Fibroblast of skin of back (primary cell): Measurements from ENCODE around the gene TGFB2.

ENCODE experiments used
- DNase-seq: peaks from one replicate; pipeline ENCODE4 v3.0.0-alpha.2; 2013

Gene TGFB2

DNA sequence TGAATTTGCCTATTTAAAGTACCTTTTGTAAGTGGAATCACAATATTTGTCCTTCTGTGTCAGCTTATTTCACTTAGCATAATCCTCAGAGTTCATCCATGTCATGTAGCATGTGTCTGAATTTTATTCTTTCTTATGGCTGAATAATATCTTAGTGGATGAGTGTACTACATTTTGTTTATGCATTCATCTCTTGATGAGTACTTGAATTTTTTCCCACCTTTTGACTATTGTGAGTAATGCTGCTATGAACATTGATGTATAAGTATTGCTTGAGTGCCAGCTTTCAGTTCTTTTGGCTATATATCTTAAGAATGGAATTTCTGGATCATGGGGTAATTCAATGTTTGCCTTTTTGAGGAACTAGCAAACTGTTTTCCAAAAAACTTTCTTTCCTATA, 84.2 kb downstream of the TGFB2 start:
- no peak for DNase-seq

DNA sequence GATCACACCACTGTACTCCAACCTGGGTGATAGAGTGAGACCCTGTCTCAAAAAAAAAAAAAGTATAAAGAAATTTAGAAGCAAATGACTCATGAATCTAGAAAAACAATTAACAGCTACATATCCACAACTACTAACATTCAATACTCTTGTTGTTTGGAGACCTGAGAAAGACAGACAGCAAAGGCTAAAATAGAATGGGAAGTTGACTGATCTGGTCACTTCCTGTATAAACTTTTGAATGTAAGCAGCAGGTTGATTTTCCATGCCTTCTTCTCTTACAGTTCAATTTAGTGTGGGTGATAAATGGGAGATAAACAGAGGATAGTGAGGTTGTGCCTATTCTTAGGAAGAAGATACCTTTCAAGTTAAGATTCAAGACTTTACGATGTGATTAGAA, 85.2 kb downstream of the TGFB2 start:
- DNase-seq, result no peak

DNA sequence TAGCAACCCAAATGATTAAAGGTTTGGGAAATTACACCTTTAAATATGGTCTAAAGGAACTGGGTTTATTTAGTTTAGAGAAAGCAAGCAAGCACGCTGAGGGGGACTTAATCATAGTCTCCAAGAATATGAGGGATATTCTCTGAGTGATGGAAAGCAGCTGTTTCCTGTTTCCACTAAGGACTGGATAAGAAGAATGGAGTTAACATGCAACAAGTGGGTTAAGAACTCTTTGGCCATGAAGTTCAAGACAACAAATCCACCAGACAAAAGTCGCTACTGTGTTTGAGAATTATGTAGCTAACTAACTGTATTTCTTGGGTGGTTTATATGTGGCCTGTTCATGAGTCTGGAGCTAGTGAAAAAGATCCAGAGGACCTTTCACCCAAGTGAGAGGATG, 85.7 kb downstream of the TGFB2 start:
- DNase-seq, result no peak

DNA sequence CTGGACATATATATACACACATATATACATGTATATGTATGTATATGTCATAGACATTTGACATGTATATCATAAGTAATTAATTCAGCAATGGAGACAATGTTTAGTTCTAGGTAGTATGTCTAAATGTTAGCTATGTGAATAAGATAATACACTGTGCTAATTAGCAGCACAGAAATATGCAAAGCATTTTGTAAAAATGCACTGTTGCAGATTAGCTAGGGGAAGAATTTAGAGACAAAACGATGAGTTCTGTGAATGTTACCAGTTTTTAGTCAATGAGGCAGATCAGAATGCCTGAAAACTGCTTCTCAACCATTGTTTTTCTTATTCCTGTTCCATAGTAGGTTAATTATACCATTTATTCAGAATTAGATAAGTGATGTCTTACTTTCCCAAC, 86.3 kb downstream of the TGFB2 start:
- DNase-seq, result no peak

DNA sequence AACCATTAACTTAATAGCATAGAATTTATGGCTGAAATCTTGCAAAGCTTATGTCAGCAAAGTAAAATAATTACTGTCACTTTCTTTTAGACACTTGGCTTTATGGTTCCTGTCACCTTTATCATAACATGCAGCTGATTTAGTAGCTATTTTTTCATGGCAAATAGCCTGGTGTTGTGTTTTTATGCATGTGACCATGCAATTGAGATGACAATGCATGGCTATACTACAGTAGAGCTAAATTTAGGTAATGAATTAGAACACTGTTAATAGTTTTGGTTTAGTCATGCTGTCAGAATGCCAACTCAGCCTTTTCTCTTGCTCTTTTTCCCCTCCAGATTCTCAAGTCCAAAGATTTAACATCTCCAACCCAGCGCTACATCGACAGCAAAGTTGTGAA, 88.6 kb downstream of the TGFB2 start:
- DNase-seq, result peak; percentile 32

DNA sequence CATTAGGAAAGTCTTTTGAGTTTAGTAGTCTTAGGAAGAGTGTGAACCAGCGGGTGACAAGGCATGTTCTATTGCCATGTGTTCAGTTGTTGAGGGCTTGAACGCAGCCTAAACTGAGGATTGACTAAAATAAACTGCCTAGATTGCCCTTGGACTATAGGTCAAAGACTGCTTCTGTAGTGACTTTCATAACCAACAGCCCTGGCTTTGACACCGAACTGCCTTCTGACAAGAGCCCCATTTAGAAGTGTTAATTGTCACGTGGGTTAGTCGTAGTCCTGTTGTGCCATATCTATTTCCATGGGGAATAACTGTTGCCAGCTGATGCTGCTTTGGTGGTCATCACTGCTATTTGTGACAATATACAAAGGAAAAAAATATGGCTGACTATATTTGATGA, 90.4 kb downstream of the TGFB2 start:
- DNase-seq, result no peak

DNA sequence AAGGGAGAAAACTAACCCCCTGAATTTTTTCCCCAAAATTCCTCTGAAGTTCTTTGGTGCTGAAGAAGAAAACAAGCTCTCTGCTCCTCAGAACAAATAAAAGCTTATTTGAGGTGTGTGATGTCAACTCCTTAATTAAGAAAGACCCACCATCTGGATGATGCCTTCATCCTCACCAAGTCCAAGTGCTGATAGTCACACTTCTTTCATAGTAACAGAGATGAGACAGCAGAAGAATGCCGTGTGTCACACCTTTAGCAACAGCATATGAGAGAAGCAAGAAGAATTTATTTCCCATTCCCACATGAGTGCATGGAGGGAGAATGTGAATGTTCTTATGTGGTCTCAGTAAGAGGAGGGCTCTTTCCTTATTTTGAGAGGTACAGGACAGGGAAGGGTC, 91.2 kb downstream of the TGFB2 start:
- no peak for DNase-seq

DNA sequence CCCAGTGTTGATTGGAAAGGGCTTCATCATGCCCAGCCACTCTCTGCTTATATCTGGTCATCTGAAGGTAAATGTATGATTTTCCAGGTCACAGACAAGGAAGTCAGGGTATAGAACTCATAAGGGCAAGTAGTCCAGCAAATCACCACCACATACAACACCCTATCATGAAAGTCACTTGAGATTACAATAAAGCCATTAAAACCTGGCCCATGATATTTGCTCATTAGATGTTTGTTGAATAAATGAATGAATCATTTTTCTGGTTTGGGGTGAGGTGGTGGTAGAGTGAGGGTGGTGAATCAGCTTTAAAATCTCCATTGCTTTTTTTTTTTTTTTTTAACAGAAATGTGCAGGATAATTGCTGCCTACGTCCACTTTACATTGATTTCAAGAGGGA, 91.9 kb downstream of the TGFB2 start:
- no peak for DNase-seq

DNA sequence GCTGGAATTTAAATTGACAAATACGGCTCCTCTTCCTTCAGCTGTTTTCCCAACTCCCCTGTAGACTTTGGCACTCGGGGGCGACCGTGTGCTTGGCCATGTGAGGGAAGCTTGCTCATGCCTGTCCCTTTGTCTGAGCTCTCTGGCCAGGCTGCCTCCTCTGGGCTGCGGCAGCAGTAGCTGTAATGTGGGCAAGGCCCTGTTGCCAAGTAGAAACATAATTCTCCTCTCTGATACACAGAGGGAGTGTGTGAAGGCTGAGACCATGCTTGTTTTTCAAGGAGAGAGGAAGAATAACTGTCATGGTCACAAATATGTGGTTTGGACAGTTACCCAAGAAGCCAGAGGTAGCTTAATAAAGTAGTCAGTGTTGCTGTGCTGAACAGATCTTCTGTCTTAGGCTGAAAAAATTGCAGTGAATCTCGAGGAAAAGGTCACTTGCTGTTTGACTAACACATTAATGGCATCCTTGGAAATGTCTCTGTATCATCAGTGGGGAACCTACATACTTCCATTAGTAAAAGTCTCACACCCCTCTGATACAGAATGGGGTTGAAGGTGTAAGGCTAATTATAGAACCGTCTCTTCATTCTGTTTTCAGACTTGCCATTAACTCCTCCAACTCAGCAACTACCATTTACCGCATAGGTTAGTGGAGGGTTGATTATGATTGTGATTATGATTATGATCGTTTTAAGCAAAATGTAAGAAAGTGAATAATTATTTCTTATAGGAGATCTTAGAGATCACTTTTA, 94.6 kb downstream of the TGFB2 start:
- DNase-seq, result no peak

DNA sequence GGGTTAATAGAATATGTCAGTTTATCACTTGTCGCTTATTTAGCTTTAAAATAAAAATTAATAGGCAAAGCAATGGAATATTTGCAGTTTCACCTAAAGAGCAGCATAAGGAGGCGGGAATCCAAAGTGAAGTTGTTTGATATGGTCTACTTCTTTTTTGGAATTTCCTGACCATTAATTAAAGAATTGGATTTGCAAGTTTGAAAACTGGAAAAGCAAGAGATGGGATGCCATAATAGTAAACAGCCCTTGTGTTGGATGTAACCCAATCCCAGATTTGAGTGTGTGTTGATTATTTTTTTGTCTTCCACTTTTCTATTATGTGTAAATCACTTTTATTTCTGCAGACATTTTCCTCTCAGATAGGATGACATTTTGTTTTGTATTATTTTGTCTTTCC, 98.1 kb downstream of the TGFB2 start:
- no peak for DNase-seq

DNA sequence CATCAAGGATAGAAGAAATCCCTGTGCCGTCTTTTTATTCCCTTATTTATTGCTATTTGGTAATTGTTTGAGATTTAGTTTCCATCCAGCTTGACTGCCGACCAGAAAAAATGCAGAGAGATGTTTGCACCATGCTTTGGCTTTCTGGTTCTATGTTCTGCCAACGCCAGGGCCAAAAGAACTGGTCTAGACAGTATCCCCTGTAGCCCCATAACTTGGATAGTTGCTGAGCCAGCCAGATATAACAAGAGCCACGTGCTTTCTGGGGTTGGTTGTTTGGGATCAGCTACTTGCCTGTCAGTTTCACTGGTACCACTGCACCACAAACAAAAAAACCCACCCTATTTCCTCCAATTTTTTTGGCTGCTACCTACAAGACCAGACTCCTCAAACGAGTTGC, 99.0 kb downstream of the TGFB2 start:
- no peak for DNase-seq

DNA sequence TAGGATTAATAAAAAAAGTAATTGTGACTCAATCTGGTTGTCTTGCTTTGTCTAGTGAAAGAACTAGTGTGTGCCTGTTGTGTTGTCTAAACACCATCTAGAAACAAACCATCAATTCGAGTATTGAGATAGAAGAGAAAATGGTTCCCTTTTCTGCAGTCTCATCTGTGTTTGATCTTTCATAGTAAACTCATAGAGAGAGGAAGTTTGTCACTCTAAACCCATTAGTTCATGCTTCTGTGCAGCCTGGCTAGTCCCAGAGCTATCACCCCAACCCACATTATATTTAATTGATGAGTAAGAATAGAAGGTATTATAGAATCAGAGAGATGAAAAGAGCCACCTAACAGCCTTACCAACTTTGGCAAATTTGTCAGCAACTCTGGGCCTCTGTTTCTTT, 99.5 kb downstream of the TGFB2 start:
- no peak for DNase-seq

DNA sequence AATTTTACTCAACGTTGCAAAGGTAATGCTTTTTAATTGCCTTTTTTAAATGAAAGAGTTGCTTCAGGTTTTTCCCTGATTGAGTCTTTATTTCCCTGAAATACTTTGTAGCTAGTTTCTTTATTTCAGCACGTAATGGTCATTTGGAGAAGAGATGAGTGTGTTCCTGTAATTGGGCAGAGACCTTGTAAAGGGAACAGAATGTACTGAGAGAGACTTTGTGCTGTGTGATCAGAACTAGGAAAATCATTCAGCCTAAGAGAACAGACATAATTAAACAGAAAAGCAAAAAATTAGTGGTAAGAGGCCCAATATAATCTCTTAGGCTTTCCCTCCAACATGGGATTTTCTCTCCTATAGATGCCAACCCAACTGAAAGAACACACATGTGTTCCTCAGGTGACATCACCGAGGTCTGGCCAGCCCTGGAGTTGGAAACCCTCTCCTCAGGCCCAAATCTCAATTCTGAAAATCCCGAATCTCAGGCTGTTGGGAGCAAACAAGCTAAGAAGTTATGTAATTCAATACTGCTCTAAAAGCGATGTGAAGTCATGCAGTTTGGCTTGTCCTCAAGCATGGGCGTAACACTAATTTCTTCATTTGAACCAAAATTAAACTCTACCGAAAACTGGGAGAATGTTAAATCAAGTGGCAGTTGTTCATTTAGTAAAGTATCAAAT, 102.0 kb downstream of the TGFB2 start:
- no peak for DNase-seq

DNA sequence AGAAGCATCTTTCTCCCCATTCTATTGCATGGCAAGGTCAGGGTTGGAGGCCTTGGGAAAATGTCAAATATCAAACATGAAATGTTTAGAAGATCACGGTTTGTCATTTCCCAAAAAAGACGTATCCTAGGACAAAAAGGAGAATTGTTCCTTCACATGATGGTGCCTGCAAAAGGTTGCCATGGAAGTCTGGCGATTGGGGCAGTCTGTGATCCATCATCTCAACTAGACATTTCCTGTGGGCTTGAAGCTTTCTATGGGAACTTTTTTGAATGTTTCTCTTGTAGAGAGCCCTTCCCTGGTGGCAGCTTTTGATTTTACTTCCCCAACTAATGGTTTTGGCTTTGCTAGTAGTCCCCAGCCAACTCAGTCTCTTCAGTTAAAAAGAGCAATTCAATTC, 106.3 kb downstream of the TGFB2 start:
- no peak for DNase-seq

DNA sequence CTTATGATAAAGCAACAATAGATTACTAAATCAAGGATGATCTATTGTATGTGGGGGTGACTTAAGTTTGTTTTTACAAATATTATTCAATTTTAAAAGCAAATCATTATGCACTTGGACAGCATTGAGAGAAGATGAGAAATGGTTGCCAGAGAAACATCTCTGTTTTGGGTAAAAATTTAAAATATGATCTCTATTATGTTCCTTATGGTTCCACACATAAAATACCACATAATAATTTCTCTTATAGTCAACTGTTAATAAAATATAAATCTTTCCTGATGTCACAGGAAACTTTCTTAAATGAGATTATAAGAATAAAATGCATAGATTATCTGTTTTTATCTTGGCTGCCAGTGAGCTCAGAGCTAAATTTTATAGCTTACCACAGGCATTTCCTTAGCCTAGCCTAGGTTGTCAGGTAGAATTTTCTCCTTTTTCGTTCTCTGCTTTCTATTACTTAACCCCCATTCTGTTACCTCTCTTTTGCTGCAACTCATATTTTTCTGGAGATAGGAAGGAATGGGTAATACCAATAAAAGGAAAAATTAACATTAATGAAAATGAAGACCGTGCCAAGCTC, 109.7 kb downstream of the TGFB2 start:
- DNase-seq, result no peak

DNA sequence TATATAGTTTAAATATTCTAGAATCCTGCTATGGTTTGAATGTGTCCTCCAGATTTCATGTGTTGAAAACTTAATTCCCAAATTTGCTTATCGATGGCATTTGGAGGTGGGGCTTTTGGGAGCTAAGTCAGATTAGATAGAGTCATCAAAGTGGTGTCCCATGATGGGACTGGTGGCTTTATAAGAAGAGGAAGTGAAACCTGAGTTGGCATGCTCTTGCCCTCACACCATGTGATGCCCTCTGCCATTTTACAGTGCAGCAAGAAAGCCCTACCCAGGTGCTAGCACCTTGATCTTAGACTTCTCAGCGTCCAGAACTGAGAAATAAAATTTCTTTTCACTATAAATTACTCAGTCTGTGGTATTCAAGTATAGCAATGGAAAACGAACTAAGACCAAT, 111.3 kb downstream of the TGFB2 start:
- DNase-seq, result no peak

DNA sequence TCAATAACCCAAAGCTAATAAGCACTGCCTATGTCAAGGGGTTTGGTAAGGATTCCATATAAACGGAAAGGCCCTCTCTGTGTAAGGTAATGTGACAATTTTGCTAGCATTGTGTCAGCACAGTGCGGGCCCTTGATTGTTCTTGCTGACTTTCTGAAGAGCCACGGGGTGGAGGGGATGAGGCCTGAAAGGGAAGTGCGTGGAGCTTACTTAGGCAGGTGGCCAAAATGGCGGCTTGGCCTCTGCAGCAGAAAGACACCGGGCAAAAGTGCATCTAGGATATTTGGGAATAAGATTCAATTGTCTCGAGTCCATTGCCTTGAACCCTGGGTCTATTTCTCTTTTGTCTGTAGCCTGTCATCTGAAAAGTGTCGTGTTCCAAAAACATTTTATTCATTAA, 114.3 kb downstream of the TGFB2 start:
- DNase-seq, result no peak

DNA sequence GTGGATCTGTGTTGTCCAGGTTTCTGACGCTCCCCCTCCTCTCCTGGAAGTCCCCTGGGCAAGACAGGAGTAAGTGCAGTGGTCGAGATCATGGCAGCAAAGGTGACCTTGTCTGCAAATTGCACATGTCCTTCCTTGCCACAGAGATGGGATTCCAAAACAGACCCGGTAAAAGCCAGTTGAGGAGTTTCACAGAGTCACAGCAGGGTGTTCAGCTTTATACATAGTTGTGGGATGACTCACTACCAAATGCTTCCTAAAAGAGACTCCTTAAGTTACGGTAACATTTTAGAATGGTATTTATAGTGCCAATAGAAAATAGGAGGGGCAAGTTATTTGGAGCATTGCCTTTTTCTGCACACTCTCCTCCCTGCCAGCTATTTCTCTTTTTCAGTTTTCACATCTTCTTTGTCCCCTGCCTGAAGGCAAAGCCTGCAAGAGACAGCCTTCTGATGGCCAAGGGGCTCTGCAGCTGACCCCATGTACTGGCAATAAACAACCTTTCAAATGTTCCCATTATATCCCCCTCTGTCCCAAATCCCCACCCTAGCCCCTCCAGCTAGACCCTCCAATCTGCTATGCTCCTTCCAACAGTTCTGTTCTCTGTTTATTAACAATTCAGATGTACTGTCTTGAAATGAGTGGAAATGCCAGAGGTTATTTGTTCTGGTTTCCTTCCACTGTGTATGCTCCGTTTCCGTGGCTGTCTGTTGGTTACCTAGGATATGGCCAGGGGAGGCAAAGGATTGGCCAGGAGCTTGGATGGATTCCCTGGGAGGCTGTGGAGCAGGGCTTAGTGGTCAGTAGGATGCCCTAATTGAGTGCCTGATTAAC, 115.0 kb downstream of the TGFB2 start:
- DNase-seq, result peak; percentile 97

DNA sequence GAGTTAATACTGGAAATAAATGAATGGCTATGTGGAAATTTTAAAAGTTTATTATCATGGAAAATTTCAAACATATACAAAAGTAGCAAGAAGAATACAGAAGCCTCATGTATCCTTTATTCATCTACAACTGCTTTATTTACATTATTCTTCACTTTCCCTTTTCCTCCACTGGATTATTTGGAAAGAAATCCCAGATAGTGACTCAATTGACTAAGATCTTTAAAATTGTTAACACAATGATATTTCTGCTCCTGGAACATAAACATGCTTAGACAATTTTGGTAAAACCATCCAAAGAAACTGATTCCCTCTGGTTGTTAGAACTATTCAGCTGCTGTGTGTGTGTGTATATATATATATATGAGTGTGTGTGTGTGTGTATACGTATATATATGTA, 116.2 kb downstream of the TGFB2 start:
- DNase-seq, result no peak

DNA sequence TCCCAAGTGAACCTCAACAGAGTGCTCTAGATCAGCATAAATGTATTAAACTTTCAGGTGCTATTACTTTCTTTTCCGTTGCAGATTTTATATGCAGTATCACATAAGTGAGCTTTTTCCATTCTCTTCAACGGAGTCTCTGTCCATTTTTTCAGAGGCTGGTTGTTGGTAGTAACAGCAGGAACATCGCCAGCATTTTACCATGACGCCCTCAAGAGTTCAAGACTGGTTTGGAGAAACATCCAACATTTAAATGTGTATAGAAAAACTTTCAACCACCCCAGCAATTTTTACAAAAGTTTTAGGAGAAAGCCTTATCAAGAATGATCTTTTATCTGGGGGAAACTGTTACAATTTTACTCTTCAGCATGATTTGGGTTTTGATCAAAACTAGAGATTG, 117.0 kb downstream of the TGFB2 start:
- no peak for DNase-seq

DNA sequence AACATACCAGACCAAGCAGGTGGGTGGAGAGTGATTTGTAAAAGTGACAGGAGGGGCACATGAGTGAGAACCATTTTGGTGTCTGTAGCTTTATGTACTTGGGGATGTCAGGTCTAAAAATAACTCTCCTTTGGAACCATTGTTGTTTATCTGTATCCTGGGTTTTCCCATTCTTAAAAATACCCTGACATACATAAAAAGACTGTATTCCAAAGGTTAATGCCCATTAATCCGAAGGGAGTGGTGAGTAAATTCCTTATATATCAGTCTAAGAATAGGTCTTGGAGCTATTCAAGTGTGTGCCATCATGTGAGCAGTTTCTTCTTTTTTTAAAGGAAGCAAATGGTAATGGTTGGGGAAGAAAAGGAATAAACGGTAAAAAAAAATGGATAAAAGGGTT, 117.5 kb downstream of the TGFB2 start:
- DNase-seq, result no peak

DNA sequence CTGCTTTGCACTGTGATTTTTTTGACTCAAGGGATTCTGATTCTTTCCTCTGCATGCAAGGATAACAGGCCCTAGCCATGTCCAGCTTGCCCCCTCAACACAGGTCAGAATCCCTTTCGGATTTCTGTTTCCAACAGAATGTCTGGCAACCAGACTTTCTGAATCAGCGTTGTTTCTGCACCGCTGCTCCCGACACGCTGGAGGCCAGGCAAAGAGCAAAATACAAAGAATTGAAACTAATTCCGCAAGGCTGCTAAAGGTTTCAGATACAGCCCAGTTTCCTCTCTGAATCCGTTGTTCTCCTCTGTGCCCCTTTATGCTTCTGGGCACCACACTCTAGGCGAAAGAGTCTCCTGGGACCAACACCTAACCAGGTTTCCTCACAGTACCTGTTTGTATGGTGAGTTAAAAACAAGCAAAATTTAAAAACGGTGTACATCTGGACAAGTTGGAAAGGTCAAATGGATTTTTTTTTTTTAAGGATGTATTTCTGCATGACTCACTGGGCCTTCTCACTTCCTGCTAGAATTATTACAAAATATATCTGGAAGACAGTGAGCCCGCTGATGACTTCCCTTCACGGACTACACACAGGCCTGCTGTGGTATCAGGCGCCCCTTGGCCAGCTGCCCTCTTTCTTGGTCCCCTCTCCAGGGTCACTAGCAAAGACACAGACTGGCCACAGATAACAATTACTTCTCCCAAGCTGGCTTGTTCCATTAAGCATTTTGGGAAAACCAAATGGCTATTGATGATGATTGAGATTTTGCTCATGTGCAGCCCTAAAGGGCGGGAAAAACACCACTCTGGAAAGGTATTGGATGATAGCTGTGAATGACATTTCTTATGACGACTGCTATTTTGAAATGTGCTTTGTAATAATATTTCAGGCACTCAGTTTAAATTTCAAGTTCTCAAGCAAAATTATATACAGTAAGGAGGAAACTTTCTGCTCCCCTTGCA, 118.3 kb downstream of the TGFB2 start:
- DNase-seq, result peak; percentile 78
